GM23338 (cell line): ENCODE measurements around the gene PRDM7.
"Not testable (repeated sequence)": the region's sequence is repeated elsewhere in the genome, so short reads cannot be mapped to it uniquely, and the experiment has no call there.

Experiments
- POLR2AphosphoS5 ChIP-seq: IDR thresholded peaks from 2 replicates; pipeline ENCODE4 v1.6.1; 2016; ENCODE audit warnings: antibody characterized with exemption, low read depth
- TF ChIP-seq, protein P1 (sequence below), 2 experiments: fragments of 200-600 bp in 1 of 2; sonication (generic) in 1 of 2; conservative IDR thresholded peaks; 2 replicates each; pipeline versions ENCODE4 v1.5.1 to v1.6.1; 2016 to 2017; ENCODE audit warnings: antibody characterized with exemption in 2 of 2, low read depth in 2 of 2, mild to moderate bottlenecking in 2 of 2, moderate library complexity in 1 of 2
- TF ChIP-seq, protein P2 (sequence below): IDR thresholded peaks from one replicate; pipeline ENCODE4 v1.6.1; 2018; ENCODE audit warnings: antibody characterized with exemption; ENCODE audit not compliant: unreplicated experiment

DNA sequence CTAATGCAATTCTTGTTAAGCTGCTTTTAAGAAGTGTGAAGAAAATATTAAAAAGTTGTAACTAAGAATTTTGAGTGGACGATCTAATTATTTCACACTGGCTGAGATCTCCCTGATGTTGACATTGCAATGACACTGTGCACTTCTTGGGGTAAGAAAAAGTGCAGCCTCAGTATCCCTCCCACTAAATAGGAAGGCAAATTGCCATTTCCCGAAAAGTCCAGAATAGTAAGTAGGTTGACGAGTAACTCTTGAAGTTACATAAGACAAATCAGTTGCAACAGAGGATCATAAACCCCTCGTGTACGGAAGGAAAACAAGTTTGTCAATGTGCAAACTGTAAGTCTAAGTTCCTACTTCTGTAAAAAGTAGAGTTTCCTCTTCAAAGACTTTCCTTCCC lies 21.8 kb upstream of the PRDM7 start:
- TF ChIP-seq, protein P1, sequence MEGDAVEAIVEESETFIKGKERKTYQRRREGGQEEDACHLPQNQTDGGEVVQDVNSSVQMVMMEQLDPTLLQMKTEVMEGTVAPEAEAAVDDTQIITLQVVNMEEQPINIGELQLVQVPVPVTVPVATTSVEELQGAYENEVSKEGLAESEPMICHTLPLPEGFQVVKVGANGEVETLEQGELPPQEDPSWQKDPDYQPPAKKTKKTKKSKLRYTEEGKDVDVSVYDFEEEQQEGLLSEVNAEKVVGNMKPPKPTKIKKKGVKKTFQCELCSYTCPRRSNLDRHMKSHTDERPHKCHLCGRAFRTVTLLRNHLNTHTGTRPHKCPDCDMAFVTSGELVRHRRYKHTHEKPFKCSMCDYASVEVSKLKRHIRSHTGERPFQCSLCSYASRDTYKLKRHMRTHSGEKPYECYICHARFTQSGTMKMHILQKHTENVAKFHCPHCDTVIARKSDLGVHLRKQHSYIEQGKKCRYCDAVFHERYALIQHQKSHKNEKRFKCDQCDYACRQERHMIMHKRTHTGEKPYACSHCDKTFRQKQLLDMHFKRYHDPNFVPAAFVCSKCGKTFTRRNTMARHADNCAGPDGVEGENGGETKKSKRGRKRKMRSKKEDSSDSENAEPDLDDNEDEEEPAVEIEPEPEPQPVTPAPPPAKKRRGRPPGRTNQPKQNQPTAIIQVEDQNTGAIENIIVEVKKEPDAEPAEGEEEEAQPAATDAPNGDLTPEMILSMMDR (conservative IDR thresholded peaks at IDR 0.05; ENCODE audit: low read depth in 2 of 2): not testable (repeated sequence)
- TF ChIP-seq, protein P2, sequence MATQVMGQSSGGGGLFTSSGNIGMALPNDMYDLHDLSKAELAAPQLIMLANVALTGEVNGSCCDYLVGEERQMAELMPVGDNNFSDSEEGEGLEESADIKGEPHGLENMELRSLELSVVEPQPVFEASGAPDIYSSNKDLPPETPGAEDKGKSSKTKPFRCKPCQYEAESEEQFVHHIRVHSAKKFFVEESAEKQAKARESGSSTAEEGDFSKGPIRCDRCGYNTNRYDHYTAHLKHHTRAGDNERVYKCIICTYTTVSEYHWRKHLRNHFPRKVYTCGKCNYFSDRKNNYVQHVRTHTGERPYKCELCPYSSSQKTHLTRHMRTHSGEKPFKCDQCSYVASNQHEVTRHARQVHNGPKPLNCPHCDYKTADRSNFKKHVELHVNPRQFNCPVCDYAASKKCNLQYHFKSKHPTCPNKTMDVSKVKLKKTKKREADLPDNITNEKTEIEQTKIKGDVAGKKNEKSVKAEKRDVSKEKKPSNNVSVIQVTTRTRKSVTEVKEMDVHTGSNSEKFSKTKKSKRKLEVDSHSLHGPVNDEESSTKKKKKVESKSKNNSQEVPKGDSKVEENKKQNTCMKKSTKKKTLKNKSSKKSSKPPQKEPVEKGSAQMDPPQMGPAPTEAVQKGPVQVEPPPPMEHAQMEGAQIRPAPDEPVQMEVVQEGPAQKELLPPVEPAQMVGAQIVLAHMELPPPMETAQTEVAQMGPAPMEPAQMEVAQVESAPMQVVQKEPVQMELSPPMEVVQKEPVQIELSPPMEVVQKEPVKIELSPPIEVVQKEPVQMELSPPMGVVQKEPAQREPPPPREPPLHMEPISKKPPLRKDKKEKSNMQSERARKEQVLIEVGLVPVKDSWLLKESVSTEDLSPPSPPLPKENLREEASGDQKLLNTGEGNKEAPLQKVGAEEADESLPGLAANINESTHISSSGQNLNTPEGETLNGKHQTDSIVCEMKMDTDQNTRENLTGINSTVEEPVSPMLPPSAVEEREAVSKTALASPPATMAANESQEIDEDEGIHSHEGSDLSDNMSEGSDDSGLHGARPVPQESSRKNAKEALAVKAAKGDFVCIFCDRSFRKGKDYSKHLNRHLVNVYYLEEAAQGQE: not testable (repeated sequence)
- TF ChIP-seq POLR2AphosphoS5: not testable (repeated sequence)
